NAMALWA (cell line): ENCODE results near the gene MRPL14.

Experiments used
- DNase-seq: peaks from one replicate; pipeline ENCODE4 v3.0.0-alpha.2; 2015; ENCODE audit warnings: low spot score

The MRPL14 gene

DNA sequence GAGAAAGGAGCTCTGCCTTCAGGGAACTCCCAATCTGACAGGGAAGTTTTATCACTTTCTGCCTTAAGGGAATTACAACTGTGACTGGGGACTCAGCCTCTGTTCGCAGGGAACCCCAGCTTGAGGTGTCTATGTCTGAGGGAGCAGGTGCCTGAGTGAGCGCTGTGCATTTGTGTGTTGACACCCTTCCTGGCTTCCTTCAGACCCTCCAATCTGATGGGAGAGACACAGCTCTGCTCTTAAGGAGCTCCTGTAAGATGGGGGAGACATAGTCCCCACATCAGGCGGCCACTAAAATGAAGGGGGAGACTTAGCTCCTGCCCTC is 62.3 kb downstream of the MRPL14 start:
- DNase-seq = no peak

DNA sequence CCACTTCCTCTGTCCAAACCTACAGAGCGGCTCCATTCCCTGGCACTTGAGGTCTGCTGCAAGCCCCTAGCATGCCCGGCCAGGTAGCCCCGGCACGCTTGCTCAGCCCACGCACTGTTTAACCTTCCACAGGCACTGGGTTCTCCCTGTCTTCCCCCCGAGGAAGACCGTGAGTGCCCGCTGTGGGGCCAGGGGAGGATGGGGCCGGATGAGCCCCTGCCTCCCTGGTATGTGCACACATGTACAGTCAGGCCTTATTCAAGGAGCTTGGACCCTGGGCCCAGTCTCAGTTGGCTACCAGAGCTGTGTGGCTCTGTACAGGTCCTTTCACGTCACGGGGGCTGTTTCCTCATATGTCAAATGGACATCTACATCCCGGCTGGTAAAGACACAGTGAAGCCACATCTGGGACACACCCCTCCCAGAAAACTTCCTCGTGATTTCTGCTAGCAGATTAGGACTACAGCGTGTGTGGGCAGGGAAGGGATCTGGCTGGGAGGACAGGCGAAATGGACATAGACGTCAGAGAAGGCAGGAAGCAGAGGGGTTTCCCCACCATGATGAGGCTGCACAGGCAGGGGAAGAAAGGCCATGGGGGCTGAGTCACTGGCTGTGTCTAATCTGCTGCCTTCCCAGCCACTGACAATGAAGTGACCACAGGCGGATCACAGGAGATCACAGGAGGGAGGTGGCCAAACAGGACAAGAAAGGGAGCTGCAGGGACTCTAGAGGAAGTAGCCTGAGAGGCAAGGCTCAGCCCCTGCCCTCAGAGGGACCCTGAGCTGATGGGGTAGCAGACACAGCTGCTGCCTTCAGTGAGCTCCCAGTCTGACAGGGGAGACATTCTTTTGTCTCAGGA is 62.9 kb downstream of the MRPL14 start:
- no peak for DNase-seq

DNA sequence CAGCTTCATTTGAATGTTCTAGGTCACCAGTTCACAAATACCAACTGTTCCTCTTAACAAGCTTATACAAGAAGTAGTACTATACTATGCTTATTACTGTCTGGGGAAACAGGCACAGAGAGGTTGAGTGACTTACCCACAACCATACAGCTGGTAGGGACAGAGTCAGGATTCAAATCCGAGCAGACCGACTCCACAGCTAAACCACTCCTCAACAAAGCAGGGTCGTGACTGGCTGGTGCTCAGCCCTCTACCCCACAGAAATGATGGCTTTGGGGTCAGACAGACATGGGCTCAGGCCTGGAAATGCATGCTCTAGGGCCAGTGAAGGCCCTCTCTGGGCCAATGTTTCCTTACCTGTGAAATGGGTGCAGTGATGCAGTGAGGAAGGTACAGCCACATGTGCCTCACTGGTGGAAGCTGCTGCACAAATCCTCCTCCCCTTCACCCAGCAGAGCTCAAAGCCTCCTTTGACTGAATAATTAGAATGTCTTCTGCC is 63.6 kb downstream of the MRPL14 start:
- DNase-seq = no peak
